DMS53 treated with DMSO at 0.1 percent for 48 hours (cell line): Measurements from ENCODE around the gene SMIM38.
"Not testable (repeated sequence)": the region's sequence is repeated elsewhere in the genome, so short reads cannot be mapped to it uniquely, and the experiment has no call there.

Source experiments
- DNase-seq: peaks from one replicate; lab custom pipeline; 2025; ENCODE audit not compliant: unreplicated experiment; lab: John Stamatoyannopoulos, UW

SMIM38 gene

GRCh38 chr11:69137151-69137844 is 18.4 kb upstream of the SMIM38 start:
- DNase-seq: no peak

- no peak for DNase-seq
Observed at GRCh38 chr11:69138265-69138664, 17.5 kb upstream of the SMIM38 start.

GRCh38 chr11:69140161-69140560 is 15.6 kb upstream of the SMIM38 start:
- DNase-seq: not testable (repeated sequence)

- no peak for DNase-seq
Observed at GRCh38 chr11:69140635-69141034, 15.1 kb upstream of the SMIM38 start.

GRCh38 chr11:69141742-69142141 is 14.0 kb upstream of the SMIM38 start:
- DNase-seq: no peak

GRCh38 chr11:69142895-69143294 is 12.8 kb upstream of the SMIM38 start:
- DNase-seq: no peak

GRCh38 chr11:69144316-69145049 is 11.3 kb upstream of the SMIM38 start:
- DNase-seq: no peak

- no peak for DNase-seq
Observed at GRCh38 chr11:69145050-69145380, 10.7 kb upstream of the SMIM38 start.

GRCh38 chr11:69148377-69148762 is 7.4 kb upstream of the SMIM38 start:
- no peak for DNase-seq

GRCh38 chr11:69148806-69149205 is 6.9 kb upstream of the SMIM38 start:
- DNase-seq: no peak

GRCh38 chr11:69149338-69150045 is 6.2 kb upstream of the SMIM38 start:
- not testable (repeated sequence) for DNase-seq

- DNase-seq: no peak
Observed at GRCh38 chr11:69150175-69150574, 5.6 kb upstream of the SMIM38 start.

- no peak for DNase-seq
Observed at GRCh38 chr11:69151836-69152235, 3.9 kb upstream of the SMIM38 start.

GRCh38 chr11:69152733-69153421 is 2.9 kb upstream of the SMIM38 start:
- DNase-seq: no peak

GRCh38 chr11:69153661-69154060 is 2.1 kb upstream of the SMIM38 start:
- no peak for DNase-seq

- no peak for DNase-seq
Observed at GRCh38 chr11:69154211-69154913, 1.4 kb upstream of the SMIM38 start.

- no peak for DNase-seq
Observed at GRCh38 chr11:69154938-69155301, 815 bp upstream of the SMIM38 start.

- DNase-seq: no peak
Observed at GRCh38 chr11:69156235-69156639, 502 bp downstream of the SMIM38 start.

GRCh38 chr11:69156673-69157155 is 979 bp downstream of the SMIM38 start:
- DNase-seq: no peak

GRCh38 chr11:69157156-69157821 is 1.6 kb downstream of the SMIM38 start:
- no peak for DNase-seq
